Skeletal muscle tissue (tissue), 4 donors: ENCODE data around the gene TRIM7. TPM values are rescaled to one million over a fixed set of nuclear protein-coding genes. Genes with fewer than 3 reads are reported as not detected.
A peak's percentile ranks its signal among the peaks of the same experiment; 100 is the strongest.
"Not testable (repeated sequence)": the region's sequence is repeated elsewhere in the genome, so short reads cannot be mapped to it uniquely, and the experiment has no call there.

Source experiments
- H3K27ac ChIP-seq: one replicate; pipeline ENCODE4 v1.7.0; 2013; ENCODE audit warnings: mild to moderate bottlenecking, low read depth, low read length, inconsistent platforms
- H3K27me3 ChIP-seq, 3 donors: one replicate each; pipeline ENCODE4 v1.7.0; 2013; ENCODE audit warnings: low read length in 3 of 3; ENCODE audit not compliant: control insufficient read depth in 3 of 3, insufficient read depth in 3 of 3
- H3K36me3 ChIP-seq, 3 donors: one replicate each; pipeline ENCODE4 v1.7.0; 2013; ENCODE audit warnings: low read length in 3 of 3; ENCODE audit not compliant: control insufficient read depth in 3 of 3, insufficient read depth in 3 of 3
- H3K4me1 ChIP-seq, 3 donors: one replicate each; pipeline ENCODE4 v1.7.0; 2013; ENCODE audit warnings: low read length in 3 of 3, mild to moderate bottlenecking in 3 of 3; ENCODE audit not compliant: control insufficient read depth in 3 of 3, insufficient read depth in 3 of 3
- H3K4me3 ChIP-seq, 3 donors: one replicate each; pipeline ENCODE4 v1.7.0; 2013; ENCODE audit warnings: low read length in 3 of 3
- H3K9ac ChIP-seq, 3 donors: one replicate each; pipeline ENCODE4 v1.7.0; 2013; ENCODE audit warnings: low read length in 3 of 3, mild to moderate bottlenecking in 3 of 3, moderate library complexity in 2 of 3, low read depth in 1 of 3
- H3K9me3 ChIP-seq, 3 donors: one replicate each; pipeline ENCODE4 v1.7.0; 2013; ENCODE audit warnings: low read length in 3 of 3; ENCODE audit not compliant: control insufficient read depth in 3 of 3
- total RNA-seq: library from RNA; depleted of rRNA; stranded (reverse); fragments of >200 nt; gene quantifications from one replicate; pipeline ENCODE4 v1.2.3, GENCODE V29; 2014
- donor health status: Osteomylitis.

The TRIM7 gene
- total RNA-seq, 1 donor from 2014 or later = 9.9 TPM

DNA sequence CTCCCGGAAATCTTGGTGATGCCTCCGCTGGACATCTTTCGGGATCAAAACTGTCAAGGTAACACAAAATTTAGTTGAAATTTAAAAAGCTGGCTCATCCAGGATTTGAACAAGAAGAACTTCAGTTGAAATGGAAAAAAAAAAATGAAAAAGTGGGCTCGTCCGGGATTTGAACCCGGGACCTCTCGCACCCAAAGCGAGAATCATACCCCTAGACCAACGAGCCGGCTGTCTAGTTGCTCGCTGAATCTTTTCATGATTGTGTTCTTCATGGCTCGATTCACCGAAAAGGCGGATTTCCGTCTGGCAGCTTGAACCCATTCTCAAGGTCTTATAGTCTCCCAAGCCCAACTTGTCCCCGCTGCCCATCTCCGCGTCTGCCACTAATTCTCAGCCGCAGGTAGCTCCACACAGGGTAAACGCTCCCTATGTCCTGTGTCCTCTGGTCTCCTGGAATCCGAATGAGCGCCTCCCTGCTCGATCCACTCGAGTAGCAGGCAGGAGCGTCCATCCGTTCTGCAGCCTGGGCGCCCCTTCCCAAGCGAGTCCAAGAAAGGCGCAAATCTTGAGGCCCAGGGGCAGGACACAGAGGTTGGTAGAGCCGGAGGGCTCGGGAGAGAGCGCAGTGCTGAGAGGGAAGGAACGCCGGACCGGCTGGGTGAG lies 16.2 kb downstream of the TRIM7 start:
- Histone ChIP-seq H3K9ac (peak overlapping the region; percentile 63 to 92 (median 71)), H3K36me3 (no peaks in the 10 kb centered on the region), H3K4me3 (peak overlapping the region; percentile 80 to 96 (median 92)), H3K27ac (peak overlapping the region; percentile 57), H3K27me3 (no peaks in the 10 kb centered on the region), H3K4me1 (peaks cover 21 to 45% (median 41%) of the 10 kb centered on the region in 3 donors), H3K9me3 (no peaks in the 10 kb centered on the region)

DNA sequence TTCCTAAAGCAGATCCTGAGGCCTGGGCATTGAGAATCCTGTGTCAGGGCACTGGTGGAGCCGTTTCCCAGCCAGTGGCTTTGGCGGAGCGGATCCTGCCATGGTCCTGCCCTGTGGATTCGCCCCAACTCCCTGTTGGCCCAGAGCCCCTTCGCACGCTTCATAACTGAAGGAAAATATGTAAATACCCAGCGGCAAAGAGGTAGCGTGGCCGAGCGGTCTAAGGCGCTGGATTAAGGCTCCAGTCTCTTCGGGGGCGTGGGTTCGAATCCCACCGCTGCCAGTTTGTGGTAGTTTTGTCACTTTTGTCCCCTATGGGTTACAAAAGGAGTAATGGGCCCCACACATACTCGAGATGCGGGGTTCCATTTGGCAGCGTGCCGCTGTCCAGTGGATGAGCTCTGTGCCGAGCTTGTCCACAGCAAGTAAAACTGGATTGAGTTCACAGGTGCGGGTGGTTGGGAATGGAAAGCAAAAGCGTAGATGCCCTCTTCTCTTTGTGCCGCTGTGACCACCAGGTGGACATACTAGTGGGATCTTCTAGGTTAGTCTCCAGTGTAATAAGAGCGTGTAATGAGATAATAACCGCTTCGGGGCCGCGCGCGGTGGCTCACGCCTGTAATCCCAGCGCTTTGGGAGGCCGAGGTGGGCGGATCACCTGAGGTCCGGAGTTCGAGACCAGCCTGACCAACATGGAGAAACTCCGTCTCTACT lies 17.3 kb downstream of the TRIM7 start:
- peak overlapping the region; percentile 56 for H3K27ac ChIP-seq
- H3K9me3 ChIP-seq = no peaks in the 10 kb centered on the region
- no peaks in the 10 kb centered on the region for H3K27me3 ChIP-seq
- H3K4me3 ChIP-seq = peak overlapping the region; percentile 39 to 55 (median 54)
- peaks cover 15 to 34% (median 29%) of the 10 kb centered on the region in 3 donors for H3K4me1 ChIP-seq
- no peak overlapping the region for H3K9ac ChIP-seq
- H3K36me3 ChIP-seq = no peaks in the 10 kb centered on the region

DNA sequence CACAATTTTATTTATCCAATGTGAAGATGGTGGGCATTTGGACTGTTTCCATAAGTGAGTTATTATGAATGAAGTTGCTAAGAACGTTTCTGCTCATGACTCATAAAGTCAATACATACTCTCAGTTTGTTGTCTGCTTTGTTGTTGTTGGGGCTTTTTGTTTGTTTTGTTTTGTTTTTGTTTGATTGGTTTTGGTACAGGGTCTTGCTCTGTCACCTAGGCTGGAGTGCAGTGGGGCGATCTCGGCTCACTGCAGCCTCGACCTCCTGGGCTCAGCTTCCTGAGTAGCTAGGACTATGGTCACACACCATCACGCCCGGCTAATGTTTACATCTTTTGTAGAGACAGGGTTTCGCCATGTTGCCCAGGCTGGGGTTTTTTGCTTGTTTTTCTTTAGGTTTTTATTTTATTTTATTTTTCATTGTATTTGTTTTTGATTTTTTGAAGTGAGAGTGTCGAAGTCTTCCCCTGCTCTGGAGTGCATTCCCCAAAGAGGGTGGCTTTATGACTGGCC lies 18.0 kb downstream of the TRIM7 start:
- Histone ChIP-seq H3K9me3 (no peaks in the 10 kb centered on the region), H3K4me1 (peaks cover 10 to 32% (median 29%) of the 10 kb centered on the region in 3 donors), H3K27ac (peak overlapping the region; percentile 56), H3K27me3 (no peaks in the 10 kb centered on the region), H3K4me3 (peak overlapping the region in 1 of 3 donors; percentile 39), H3K9ac (no peak overlapping the region), H3K36me3 (no peaks in the 10 kb centered on the region)

DNA sequence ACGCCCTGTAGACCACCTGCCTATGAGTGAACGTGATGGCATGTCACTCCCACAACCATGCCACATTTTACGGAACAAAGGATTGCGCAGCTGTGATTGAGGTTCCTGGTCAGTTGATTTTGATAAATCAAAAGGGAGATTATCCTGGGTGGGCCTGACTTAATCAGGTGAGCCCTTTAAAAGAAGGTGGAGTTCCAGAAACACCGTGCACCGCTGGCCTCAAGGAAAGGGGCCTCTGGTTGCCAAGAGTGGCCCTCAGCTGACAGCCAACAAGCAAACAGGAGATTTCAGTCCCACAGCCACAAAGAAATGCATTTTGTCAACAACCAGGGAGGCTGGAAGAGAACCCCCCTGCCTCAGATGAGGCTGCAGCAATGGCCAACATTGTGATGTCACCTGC lies 19.0 kb downstream of the TRIM7 start:
- Histone ChIP-seq H3K9ac (no peak overlapping the region), H3K4me1 (peaks cover 10 to 32% (median 29%) of the 10 kb centered on the region in 3 donors), H3K27ac (no peak overlapping the region), H3K27me3 (no peaks in the 10 kb centered on the region), H3K36me3 (no peaks in the 10 kb centered on the region), H3K4me3 (no peak overlapping the region), H3K9me3 (no peaks in the 10 kb centered on the region)

DNA sequence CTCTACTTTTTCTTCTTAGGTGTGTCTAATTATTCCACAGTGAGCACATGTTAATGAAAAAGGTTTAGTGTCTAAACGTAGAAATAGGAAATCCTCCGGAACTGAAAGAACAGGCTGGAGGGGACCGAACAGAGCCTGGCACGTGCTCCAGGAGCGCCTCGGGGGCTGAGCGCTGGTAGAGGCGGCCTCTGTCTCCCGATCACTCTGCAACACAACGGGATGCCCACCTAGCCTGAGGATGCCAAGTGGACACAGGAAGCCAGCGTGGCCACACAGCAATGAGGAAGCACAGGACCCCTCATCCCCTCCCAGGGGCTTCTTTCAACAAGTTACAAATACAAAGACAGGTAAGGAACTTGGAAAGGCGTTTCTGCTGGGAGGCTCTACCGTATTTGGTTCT lies 19.4 kb downstream of the TRIM7 start:
- Histone ChIP-seq H3K27ac (no peak overlapping the region), H3K36me3 (no peaks in the 10 kb centered on the region), H3K4me1 (peaks cover 10 to 29% (median 26%) of the 10 kb centered on the region in 3 donors), H3K4me3 (no peak overlapping the region), H3K9me3 (no peaks in the 10 kb centered on the region), H3K27me3 (no peaks in the 10 kb centered on the region), H3K9ac (no peak overlapping the region)

DNA sequence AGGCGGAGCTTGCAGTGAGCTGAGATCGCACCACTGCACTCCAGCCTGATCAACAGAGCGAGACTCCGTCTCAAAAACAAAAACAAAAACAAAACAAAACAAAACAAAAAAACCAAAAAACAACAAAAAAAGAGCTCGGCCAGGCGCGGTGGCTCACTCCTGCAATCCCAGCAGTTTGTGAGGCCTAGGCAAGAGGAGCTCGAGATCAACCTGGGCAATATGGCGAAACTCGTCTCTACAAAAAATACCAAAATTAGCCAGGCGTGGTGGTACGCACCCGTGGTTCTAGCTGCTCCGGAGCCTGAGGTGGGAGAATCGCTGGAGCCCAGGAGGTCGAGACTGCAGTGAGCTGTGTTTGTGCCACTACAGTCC lies 20.2 kb downstream of the TRIM7 start:
- peak overlapping the region in 1 of 3 donors; percentile 76 for H3K9ac ChIP-seq

DNA sequence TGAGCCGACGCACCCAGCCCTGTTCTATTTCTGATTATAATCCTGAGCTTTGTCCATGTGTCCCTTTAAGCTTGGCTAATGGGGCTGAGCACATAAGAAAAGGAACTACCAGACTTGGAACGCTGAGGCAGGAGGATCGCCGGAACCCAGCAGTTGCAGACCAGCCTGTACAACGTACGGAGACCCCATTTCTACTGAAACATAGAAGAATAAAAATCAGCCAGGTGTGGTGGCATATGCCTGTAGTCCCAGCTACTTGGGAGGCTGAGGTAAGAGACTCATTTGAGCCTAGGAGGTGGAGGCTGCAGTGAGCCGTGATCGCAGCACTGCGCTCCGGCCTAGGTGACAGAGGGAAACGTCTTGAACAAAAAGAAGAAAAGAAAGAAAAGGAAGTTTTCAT lies 22.3 kb downstream of the TRIM7 start:
- Histone ChIP-seq H3K4me1 (peaks cover 0 to 9% (median 7%) of the 10 kb centered on the region in 3 donors), H3K4me3 (no peak overlapping the region), H3K9me3 (no peaks in the 10 kb centered on the region), H3K36me3 (no peaks in the 10 kb centered on the region), H3K9ac (peak overlapping the region in 1 of 3 donors; percentile 25), H3K27me3 (peaks cover 0 to 1% (median under 1%) of the 10 kb centered on the region in 3 donors), H3K27ac (no peak overlapping the region)

More for the DNA sequence above, 20.2 kb downstream of the TRIM7 start:
- peak overlapping the region in 1 of 3 donors; percentile 6 for H3K4me3 ChIP-seq
- H3K36me3 ChIP-seq = no peaks in the 10 kb centered on the region
- H3K4me1 ChIP-seq = peaks cover 8 to 22% (median 19%) of the 10 kb centered on the region in 3 donors
- H3K27ac ChIP-seq = peak overlapping the region; percentile 21
- H3K27me3 ChIP-seq = no peaks in the 10 kb centered on the region
- no peaks in the 10 kb centered on the region for H3K9me3 ChIP-seq

DNA sequence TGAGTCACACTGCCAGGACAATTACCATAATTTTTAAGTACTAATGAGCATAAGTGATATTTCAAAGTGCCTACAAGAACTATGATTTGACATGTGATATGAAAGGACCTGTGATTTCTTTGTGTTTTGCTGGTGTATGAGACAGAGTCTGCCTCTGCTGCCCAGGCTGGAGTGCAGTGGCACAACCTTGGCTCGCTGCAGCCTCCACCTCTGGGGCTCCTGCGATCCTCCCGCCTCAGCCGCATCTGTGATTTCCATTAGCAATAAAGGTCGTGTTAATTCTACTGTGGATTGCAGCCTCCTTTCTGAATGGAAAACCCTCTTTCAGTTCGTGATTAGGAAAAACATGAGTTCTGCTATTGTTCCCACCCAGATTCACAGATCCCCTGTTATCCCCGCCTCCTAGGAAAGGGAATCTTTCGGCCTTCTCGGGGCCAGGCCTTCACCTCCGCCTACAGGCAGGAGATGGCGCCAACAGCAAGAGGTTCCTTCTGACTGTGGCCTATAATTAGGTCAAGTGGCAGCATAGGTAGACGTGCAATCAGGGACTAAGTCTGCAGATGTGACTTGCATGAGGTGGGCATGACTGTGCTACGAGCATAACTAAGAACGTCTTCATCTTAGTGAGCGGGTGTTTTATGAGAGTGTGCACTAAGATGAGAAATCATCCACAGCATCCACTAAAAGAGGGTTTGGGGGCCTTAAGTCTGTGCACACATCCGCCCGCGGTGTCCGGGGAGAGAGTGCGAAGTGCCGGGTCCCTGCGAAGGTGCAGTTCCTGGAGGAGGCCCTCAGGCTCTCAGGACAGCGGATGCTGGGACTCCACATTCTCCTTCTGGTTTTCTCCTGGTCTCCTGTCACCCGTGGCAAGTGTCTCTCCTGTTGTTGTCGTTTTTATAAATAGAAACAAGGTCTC lies 23.1 kb downstream of the TRIM7 start:
- Histone ChIP-seq H3K27ac (no peak overlapping the region), H3K4me1 (peaks cover 0 to 6% (median 4%) of the 10 kb centered on the region in 3 donors), H3K9ac (no peak overlapping the region), H3K9me3 (no peaks in the 10 kb centered on the region), H3K4me3 (no peak overlapping the region), H3K36me3 (no peaks in the 10 kb centered on the region), H3K27me3 (peaks cover 0 to 6% (median 4%) of the 10 kb centered on the region in 3 donors)

DNA sequence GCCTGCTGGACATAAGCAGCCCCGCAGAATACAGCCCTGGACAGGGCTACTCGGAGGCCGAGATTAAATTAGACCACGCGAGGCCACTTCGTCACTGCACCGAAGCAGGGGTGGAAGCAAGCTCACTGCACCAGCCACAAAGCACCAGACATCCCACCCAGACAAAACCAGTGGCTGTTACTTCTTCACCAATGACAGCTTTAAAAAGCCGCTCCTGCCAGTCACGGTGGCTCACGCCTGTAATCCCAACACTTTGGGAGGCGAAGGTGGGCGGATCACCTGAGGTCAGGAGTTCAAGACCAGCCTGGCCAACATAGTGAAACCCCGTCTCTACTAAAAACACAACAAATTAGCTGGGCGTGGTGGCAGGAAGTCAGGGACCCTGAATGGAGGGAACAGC lies 27.4 kb downstream of the TRIM7 start:
- H3K27me3 ChIP-seq = peaks cover 24 to 33% (median 25%) of the 10 kb centered on the region in 3 donors
- not testable (repeated sequence) for H3K9me3 ChIP-seq, H3K9ac ChIP-seq

More for the DNA sequence above, 27.4 kb downstream of the TRIM7 start:
- not testable (repeated sequence) for H3K36me3 ChIP-seq, H3K4me3 ChIP-seq, H3K27ac ChIP-seq
- H3K4me1 ChIP-seq = peaks cover 3 to 11% (median 3%) of the 10 kb centered on the region in 3 donors
